Panc1 (cell line): ENCODE results near the gene EEF2.

ENCODE experiments used
- CTCF ChIP-seq: fragments of 450-650 bp; IDR thresholded peaks from 2 replicates; pipeline ENCODE4 v1.5.1; 2017; ENCODE audit warnings: mild to moderate bottlenecking
- REST ChIP-seq, 2 experiments: IDR thresholded peaks; 2 replicates each; pipeline ENCODE4 v1.6.1; 2011 to 2012; ENCODE audit warnings: low read depth in 2 of 2, control low read depth in 1 of 2, low read length in 1 of 2, mild to moderate bottlenecking in 1 of 2, moderate library complexity in 1 of 2; ENCODE audit not compliant: insufficient read depth in 1 of 2

GRCh38 chr19:3979289-3979673, 6.0 kb downstream of the EEF2 start:
- TF ChIP-seq CTCF (no peak), REST (IDR thresholded peaks at IDR 0.05; ENCODE audit: insufficient read depth in 1 of 2, low read depth in 2 of 2, low read length in 1 of 2) (no peak)
